OCI-LY7 (cell line): ENCODE results near the gene MT4. TPM values are rescaled to one million over a fixed set of nuclear protein-coding genes. Genes with fewer than 3 reads are reported as not detected.

Source experiments
- BruUV-seq: library from RNA; stranded (reverse); fragments of 400-500 nt; replicated peaks from 2 replicates; lab custom pipeline; 2021; lab: Mats Ljungman, UMichigan
- CTCF ChIA-PET: fragments of 300-600 bp; sonication (Branson Sonifier 250); formaldehyde crosslinking; loops from one replicate; lab custom pipeline; 2022; ENCODE audit warnings: antibody characterized with exemption; ENCODE audit not compliant: unreplicated experiment; lab: Charles Lee
- POLR2A ChIA-PET: fragments of 300-600 bp; sonication (Branson Sonifier 250); formaldehyde crosslinking; loops from one replicate; lab custom pipeline; 2022; ENCODE audit warnings: antibody characterized with exemption; lab: Charles Lee
- DNase-seq: peaks from one replicate; pipeline ENCODE4 v3.0.0-alpha.2; 2015; ENCODE audit warnings: low spot score
- H2AFZ ChIP-seq: fragments of 200-600 bp; sonication (generic), shearing (Covaris generic); 2 replicates; pipeline ENCODE4 v1.6.1; 2014; ENCODE audit warnings: mild to moderate bottlenecking, antibody characterized with exemption, low read length, moderate library complexity
- H3K27ac ChIP-seq: fragments of 200-600 bp; sonication (generic); 2 replicates; pipeline ENCODE4 v1.5.1; 2014; ENCODE audit warnings: mixed run types, low read depth, mild to moderate bottlenecking, moderate library complexity, low read length, inconsistent platforms; ENCODE audit not compliant: poor library complexity, severe bottlenecking
- H3K36me3 ChIP-seq: fragments of 200-600 bp; sonication (generic); 2 replicates; pipeline ENCODE4 v1.6.1; 2014; ENCODE audit warnings: mild to moderate bottlenecking, antibody characterized with exemption, low read length, moderate library complexity, mixed read lengths; ENCODE audit not compliant: insufficient read depth
- H3K4me1 ChIP-seq: fragments of 200-600 bp; sonication (generic); 2 replicates; pipeline ENCODE4 v1.5.1; 2014; ENCODE audit warnings: mild to moderate bottlenecking, low read length; ENCODE audit not compliant: insufficient read depth, poor library complexity, severe bottlenecking
- H3K4me2 ChIP-seq: fragments of 200-600 bp; sonication (generic); 2 replicates; pipeline ENCODE4 v1.6.1; 2014; ENCODE audit warnings: mild to moderate bottlenecking, low read length
- H3K4me3 ChIP-seq: fragments of 200-600 bp; sonication (generic); 2 replicates; pipeline ENCODE4 v1.5.1; 2014; ENCODE audit warnings: mild to moderate bottlenecking, low read depth, low read length; ENCODE audit not compliant: poor library complexity, severe bottlenecking
- H3K79me2 ChIP-seq: fragments of 200-600 bp; sonication (generic); 2 replicates; pipeline ENCODE4 v1.6.1; 2016; ENCODE audit warnings: low read depth, mild to moderate bottlenecking, low read length, moderate library complexity, mixed read lengths; ENCODE audit not compliant: insufficient read depth
- H3K9me2 ChIP-seq: fragments of 200-600 bp; sonication (generic); 2 replicates; pipeline ENCODE4 v1.6.1; 2016; ENCODE audit warnings: mild to moderate bottlenecking, low read length, mixed read lengths; ENCODE audit not compliant: insufficient read depth
- H3K9me3 ChIP-seq: fragments of 200-600 bp; sonication (generic); 2 replicates; pipeline ENCODE4 v1.6.1; 2014; ENCODE audit warnings: mild to moderate bottlenecking, mixed run types, low read length, mixed read lengths
- H4K20me1 ChIP-seq: fragments of 200-600 bp; sonication (generic); 2 replicates; pipeline ENCODE4 v1.6.1; 2014; ENCODE audit warnings: mild to moderate bottlenecking, antibody characterized with exemption, low read length, moderate library complexity, mixed read lengths; ENCODE audit not compliant: insufficient read depth
- CTCF ChIP-seq: fragments of 200-600 bp; sonication (generic); conservative IDR thresholded peaks from 2 replicates; pipeline ENCODE4 v1.5.1; 2014; ENCODE audit warnings: mild to moderate bottlenecking, antibody characterized with exemption, low read length, moderate library complexity, mixed read lengths
- EZH2phosphoT487 ChIP-seq: fragments of 200-600 bp; sonication (generic); IDR thresholded peaks from 2 replicates; pipeline ENCODE4 v1.6.1; 2018; ENCODE audit warnings: low read depth, borderline replicate concordance, mild to moderate bottlenecking, mixed run types, antibody characterized with exemption, low read length, moderate library complexity, mixed read lengths
- intact Hi-C: fragments of 100-400 bp; cut with micrococcal nuclease; formaldehyde crosslinking; loops from one replicate; pipeline ENCODE4 v1.10.0; 2022; ENCODE audit not compliant: unreplicated experiment
- total RNA-seq, 2 experiments: library from RNA; depleted of rRNA in 1 of 2; stranded (reverse); fragments of >200 nt in 1 of 2; shearing (Covaris generic) in 1 of 2; gene quantifications; 2 replicates each; pipeline ENCODE4 v1.2.3, GENCODE V29; 2014 to 2022

The MT4 gene
- total RNA-seq, 2 experiments from 2014 or later = not detected

- H2AFZ ChIP-seq = no peak overlapping the region
- BruUV-seq = no TSS peak
- CTCF ChIA-PET = no interaction called here
- H3K4me1 ChIP-seq = no peaks in the 10 kb centered on the region
- H3K9me3 ChIP-seq = no peaks in the 10 kb centered on the region
- no peak for TF ChIP-seq CTCF
- no peak for TF ChIP-seq EZH2phosphoT487
- H3K27ac ChIP-seq = no peak overlapping the region
- intact Hi-C loops = no loop called here
- no peaks in the 10 kb centered on the region for H3K79me2 ChIP-seq
- no peaks in the 10 kb centered on the region for H4K20me1 ChIP-seq
- DNase-seq = no peak
- H3K36me3 ChIP-seq = no peaks in the 10 kb centered on the region
- H3K9me2 ChIP-seq = no peaks in the 10 kb centered on the region
- no peak overlapping the region for H3K4me2 ChIP-seq
- POLR2A ChIA-PET = interaction anchor here (0.7 to 1.2 kb wide), 4 partner anchors 8 to 238 kb away, joined by 3 to 7 read pairs (median 4); no protein-coding TSS in a partner anchor
- H3K4me3 ChIP-seq = no peak overlapping the region
Observed at GRCh38 chr16:56561126-56561525, 3.7 kb upstream of the MT4 start.

- intact Hi-C loops = no loop called here
- Histone ChIP-seq H3K4me3 (no peak overlapping the region), H3K79me2 (no peaks in the 10 kb centered on the region), H3K9me3 (no peaks in the 10 kb centered on the region; the same call in 1 of the 2 replicates), H2AFZ (no peak overlapping the region), H3K36me3 (no peaks in the 10 kb centered on the region), H3K4me2 (no peak overlapping the region), H4K20me1 (no peaks in the 10 kb centered on the region), H3K9me2 (no peaks in the 10 kb centered on the region), H3K27ac (no peak overlapping the region), H3K4me1 (no peaks in the 10 kb centered on the region)
- CTCF ChIA-PET = no interaction called here
- POLR2A ChIA-PET = interaction anchor here (0.9 kb wide), 1 partner anchor 9 kb away, joined by 3 read pairs; no protein-coding TSS in a partner anchor
- no TSS peak for BruUV-seq
- no peak for DNase-seq
- TF ChIP-seq EZH2phosphoT487 (no peak), CTCF (no peak)
Observed at GRCh38 chr16:56569971-56570370, 5.1 kb downstream of the MT4 start.

- H4K20me1 ChIP-seq = no peaks in the 10 kb centered on the region
- H3K9me2 ChIP-seq = no peaks in the 10 kb centered on the region
- no peaks in the 10 kb centered on the region; the same call in 1 of the 2 replicates for H3K9me3 ChIP-seq
- DNase-seq = no peak
- H3K79me2 ChIP-seq = no peaks in the 10 kb centered on the region
- no peak overlapping the region for H2AFZ ChIP-seq
- H3K27ac ChIP-seq = no peak overlapping the region
- no peak overlapping the region for H3K4me2 ChIP-seq
- no peaks in the 10 kb centered on the region for H3K4me1 ChIP-seq
- POLR2A ChIA-PET = interaction anchor here (0.9 kb wide), 1 partner anchor 34 kb away, joined by 3 read pairs; no protein-coding TSS in a partner anchor
- no TSS peak for BruUV-seq
- H3K36me3 ChIP-seq = no peaks in the 10 kb centered on the region
- H3K4me3 ChIP-seq = no peak overlapping the region
- intact Hi-C loops = no loop called here
- no peak for TF ChIP-seq CTCF
- TF ChIP-seq EZH2phosphoT487 = no peak
- CTCF ChIA-PET = no interaction called here
Observed at GRCh38 chr16:56571525-56571924, 6.7 kb downstream of the MT4 start.
